Erythroblast (primary cell): ENCODE data around the gene TMEM267.

Experiments used
- GATA1 ChIP-seq: IDR thresholded peaks from 2 replicates; pipeline ENCODE4 v1.6.1; 2011; ENCODE audit warnings: low read depth, mild to moderate bottlenecking, control low read depth, low read length, moderate library complexity
- POLR2A ChIP-seq: IDR thresholded peaks from 2 replicates; pipeline ENCODE4 v1.6.1; 2011; ENCODE audit warnings: mild to moderate bottlenecking, low read length

DNA sequence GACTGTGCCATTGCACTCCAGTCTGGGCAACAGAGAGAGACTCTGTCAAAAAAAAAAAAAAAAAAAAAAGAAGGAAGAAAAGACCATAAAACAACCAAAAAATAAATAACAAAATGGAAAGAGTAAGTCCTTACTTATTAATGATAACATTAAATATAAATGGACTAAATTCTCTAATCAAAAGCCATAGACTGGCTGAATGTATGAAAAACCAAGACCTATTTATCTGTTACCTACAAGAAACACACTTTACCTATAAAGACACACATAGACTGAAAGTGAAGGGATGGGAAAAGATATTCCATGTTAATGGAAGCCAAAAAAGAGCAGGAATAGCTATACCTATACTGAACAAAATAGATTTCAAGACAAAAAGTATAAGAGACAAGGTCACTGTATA, 16.6 kb downstream of the TMEM267 start:
- TF ChIP-seq POLR2A (no peak), GATA1 (no peak)
